Calu3 (cell line): ENCODE measurements around the gene DNAH7. TPM values are rescaled to one million over a fixed set of nuclear protein-coding genes. Genes with fewer than 3 reads are reported as not detected.

Source experiments
- BruUV-seq: library from RNA; stranded (reverse); fragments of 400-500 nt; replicated peaks from 2 replicates; lab custom pipeline; 2021; lab: Mats Ljungman, UMichigan
- CTCF ChIA-PET: fragments of 300-600 bp; sonication (Branson Sonifier 250); formaldehyde crosslinking; loops from one replicate; lab custom pipeline; 2022; ENCODE audit warnings: antibody characterized with exemption; lab: Charles Lee
- DNase-seq: peaks from one replicate; pipeline ENCODE4 v3.0.0; 2022
- H3K27ac Mint-ChIP-seq: one replicate; pipeline ENCODE4 v1.8.0; 2022; ENCODE audit warnings: mixed read lengths; ENCODE audit not compliant: unreplicated experiment
- H3K27me3 Mint-ChIP-seq: one replicate; pipeline ENCODE4 v1.8.0; 2022; ENCODE audit warnings: mixed read lengths; ENCODE audit not compliant: unreplicated experiment
- H3K36me3 Mint-ChIP-seq: one replicate; pipeline ENCODE4 v1.8.0; 2022; ENCODE audit warnings: mild to moderate bottlenecking, moderate library complexity, mixed read lengths; ENCODE audit not compliant: insufficient read depth, unreplicated experiment
- H3K4me1 Mint-ChIP-seq: one replicate; pipeline ENCODE4 v1.8.0; 2022; ENCODE audit warnings: mild to moderate bottlenecking, low read depth, mixed read lengths; ENCODE audit not compliant: unreplicated experiment
- H3K4me3 Mint-ChIP-seq: one replicate; pipeline ENCODE4 v1.8.0; 2022; ENCODE audit warnings: mild to moderate bottlenecking, low read depth, moderate library complexity, mixed read lengths; ENCODE audit not compliant: unreplicated experiment
- H3K9me3 Mint-ChIP-seq: one replicate; pipeline ENCODE4 v1.8.0; 2022; ENCODE audit warnings: low read depth, mixed read lengths; ENCODE audit not compliant: unreplicated experiment
- intact Hi-C: fragments of 100-400 bp; cut with micrococcal nuclease; formaldehyde crosslinking; loops from one replicate; pipeline ENCODE4 v1.10.0; 2022; ENCODE audit not compliant: unreplicated experiment
- total RNA-seq: library from RNA; stranded (reverse); gene quantifications from 2 replicates; pipeline ENCODE4 v1.2.3, GENCODE V29; 2022
- TF ChIP-seq, protein P1 (sequence below): fragments of 200-600 bp; IDR thresholded peaks from one replicate; pipeline ENCODE4 v1.8.0; 2022; ENCODE audit warnings: antibody characterized with exemption; ENCODE audit not compliant: unreplicated experiment

Gene DNAH7
- total RNA-seq, 1 experiment from 2014 or later, result 2.5 TPM

GRCh38 chr2:196077821-196078220, 9.2 kb upstream of the DNAH7 start:
- Mint-ChIP-seq H3K4me3 (no peak overlapping the region), H3K36me3 (no peaks in the 10 kb centered on the region), H3K4me1 (peaks cover 15% of the 10 kb centered on the region), H3K9me3 (peaks cover 9% of the 10 kb centered on the region), H3K27ac (no peak overlapping the region), H3K27me3 (no peaks in the 10 kb centered on the region)
- intact Hi-C loops, result loop anchor here (1.0 kb wide), 6 partner anchors 34 to 375 kb away; no protein-coding TSS in a partner anchor
- no TSS peak for BruUV-seq
- CTCF ChIA-PET, result interaction anchor here (0.6 to 3.5 kb wide), 11 partner anchors 9 to 515 kb away, joined by 3 to 23 read pairs (median 5); partner anchors contain the start of gene DNAH7
- TF ChIP-seq, protein P1, sequence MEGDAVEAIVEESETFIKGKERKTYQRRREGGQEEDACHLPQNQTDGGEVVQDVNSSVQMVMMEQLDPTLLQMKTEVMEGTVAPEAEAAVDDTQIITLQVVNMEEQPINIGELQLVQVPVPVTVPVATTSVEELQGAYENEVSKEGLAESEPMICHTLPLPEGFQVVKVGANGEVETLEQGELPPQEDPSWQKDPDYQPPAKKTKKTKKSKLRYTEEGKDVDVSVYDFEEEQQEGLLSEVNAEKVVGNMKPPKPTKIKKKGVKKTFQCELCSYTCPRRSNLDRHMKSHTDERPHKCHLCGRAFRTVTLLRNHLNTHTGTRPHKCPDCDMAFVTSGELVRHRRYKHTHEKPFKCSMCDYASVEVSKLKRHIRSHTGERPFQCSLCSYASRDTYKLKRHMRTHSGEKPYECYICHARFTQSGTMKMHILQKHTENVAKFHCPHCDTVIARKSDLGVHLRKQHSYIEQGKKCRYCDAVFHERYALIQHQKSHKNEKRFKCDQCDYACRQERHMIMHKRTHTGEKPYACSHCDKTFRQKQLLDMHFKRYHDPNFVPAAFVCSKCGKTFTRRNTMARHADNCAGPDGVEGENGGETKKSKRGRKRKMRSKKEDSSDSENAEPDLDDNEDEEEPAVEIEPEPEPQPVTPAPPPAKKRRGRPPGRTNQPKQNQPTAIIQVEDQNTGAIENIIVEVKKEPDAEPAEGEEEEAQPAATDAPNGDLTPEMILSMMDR, result no peak
- DNase-seq, result no peak

DNA sequence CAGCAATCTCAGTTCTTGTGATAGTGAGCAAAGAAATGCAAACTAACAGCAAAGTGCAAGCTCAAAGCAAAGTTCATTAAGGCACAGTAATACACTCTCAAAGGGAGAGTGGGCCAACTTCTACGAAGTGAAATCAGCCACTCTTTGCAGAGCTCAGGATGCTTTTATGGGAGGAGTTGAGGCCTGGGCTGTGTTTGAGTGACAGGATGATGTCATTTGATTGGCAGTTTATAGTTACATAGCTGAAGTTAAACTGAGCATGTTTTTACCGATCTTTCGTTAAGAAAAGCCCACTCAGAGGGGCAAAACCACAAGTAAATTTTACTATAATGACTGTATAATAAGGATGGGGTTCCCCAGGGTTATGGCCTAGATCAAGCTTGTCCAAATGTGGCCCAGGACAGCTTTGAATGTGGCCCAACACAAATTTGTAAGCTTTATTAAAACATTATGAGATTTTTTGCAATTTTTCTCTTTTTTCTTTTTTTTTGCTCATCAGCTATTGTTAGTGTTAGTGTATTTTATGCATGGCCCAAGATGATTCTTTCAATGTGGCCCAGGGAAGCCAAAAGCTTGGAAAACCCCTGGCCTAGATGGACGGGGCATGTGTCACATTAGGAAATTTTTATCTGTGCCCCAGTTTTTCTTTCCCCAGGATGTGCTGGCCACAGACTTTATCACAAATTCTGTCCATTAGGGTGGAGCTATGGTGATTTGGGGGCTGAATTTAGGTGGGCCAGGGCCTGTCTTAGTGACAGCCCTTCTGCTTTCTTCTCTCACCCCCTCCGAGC, 8.3 kb upstream of the DNAH7 start:
- Mint-ChIP-seq H3K4me3 (no peak overlapping the region), H3K36me3 (no peaks in the 10 kb centered on the region), H3K27ac (no peak overlapping the region), H3K4me1 (peaks cover 15% of the 10 kb centered on the region), H3K9me3 (peaks cover 2% of the 10 kb centered on the region), H3K27me3 (no peaks in the 10 kb centered on the region)
- intact Hi-C loops, result no loop called here
- BruUV-seq, result no TSS peak
- TF ChIP-seq, protein P1, result no peak
- no peak for DNase-seq
- CTCF ChIA-PET, result interaction anchor here (0.6 to 3.5 kb wide), 7 partner anchors 36 to 377 kb away, joined by 3 to 23 read pairs (median 7); no protein-coding TSS in a partner anchor

- H3K36me3 Mint-ChIP-seq, result no peaks in the 10 kb centered on the region
- CTCF ChIA-PET, result interaction anchor here (0.6 kb wide), 1 partner anchor 431 kb away, joined by 3 read pairs; no protein-coding TSS in a partner anchor
- TF ChIP-seq, protein P1, result no peak
- intact Hi-C loops, result no loop called here
- no peak overlapping the region for H3K27ac Mint-ChIP-seq
- no peaks in the 10 kb centered on the region for H3K27me3 Mint-ChIP-seq
- H3K4me1 Mint-ChIP-seq, result peaks cover 12% of the 10 kb centered on the region
- H3K9me3 Mint-ChIP-seq, result no peaks in the 10 kb centered on the region
- DNase-seq, result no peak
- BruUV-seq, result no TSS peak
- H3K4me3 Mint-ChIP-seq, result no peak overlapping the region
These were observed 6.6 kb upstream of the DNAH7 start for GRCh38 chr2:196075196-196075595.

GRCh38 chr2:196074631-196075030, 6.0 kb upstream of the DNAH7 start:
- Mint-ChIP-seq H3K36me3 (no peaks in the 10 kb centered on the region), H3K9me3 (no peaks in the 10 kb centered on the region), H3K27me3 (no peaks in the 10 kb centered on the region), H3K4me3 (no peak overlapping the region), H3K4me1 (peaks cover 7% of the 10 kb centered on the region), H3K27ac (no peak overlapping the region)
- TF ChIP-seq, protein P1, result no peak
- BruUV-seq, result no TSS peak
- intact Hi-C loops, result no loop called here
- CTCF ChIA-PET, result interaction anchor here (0.7 kb wide), 1 partner anchor 11 kb away, joined by 3 read pairs; no protein-coding TSS in a partner anchor
- DNase-seq, result no peak
